Heart right ventricle (tissue), 16 donors: ENCODE measurements around the gene VAMP3. TPM values are rescaled to one million over a fixed set of nuclear protein-coding genes. Genes with fewer than 3 reads are reported as not detected.

Source experiments
- ATAC-seq, 8 donors: fragments of 200-7000 bp; cut with Tn5 transposase; one replicate each; pipeline ENCODE4 v1.9.1; 2020; ENCODE audit warnings: mild to moderate bottlenecking in 8 of 8, moderate library complexity in 8 of 8, moderate number of reproducible peaks in 1 of 8
- DNase-seq, 2 donors: peaks; one replicate each; pipeline ENCODE4 v3.0.0-alpha.2; 2020
- H3K27ac ChIP-seq, 10 donors: fragments of 200-600 bp; sonication (generic) in 2 of 10; one replicate each; pipeline versions ENCODE4 v1.5.0 to v1.8.0; 2020 to 2022; ENCODE audit warnings: mild to moderate bottlenecking in 3 of 10
- H3K27me3 ChIP-seq, 7 donors: fragments of 200-600 bp; one replicate each; pipeline ENCODE4 v1.8.0; 2021 to 2022; ENCODE audit warnings: mild to moderate bottlenecking in 2 of 7
- H3K36me3 ChIP-seq, 9 donors: fragments of 200-600 bp; sonication (generic) in 1 of 9; one replicate each; pipeline versions ENCODE4 v1.5.0 to v1.8.0; 2020 to 2022; ENCODE audit warnings: mild to moderate bottlenecking in 2 of 9
- H3K4me1 ChIP-seq, 9 donors: fragments of 200-600 bp; sonication (generic) in 1 of 9; one replicate each; pipeline versions ENCODE4 v1.5.0 to v1.8.0; 2020 to 2022; ENCODE audit warnings: mild to moderate bottlenecking in 4 of 9
- H3K4me3 ChIP-seq, 10 donors: fragments of 200-600 bp; sonication (generic) in 2 of 10; one replicate each; pipeline versions ENCODE4 v1.5.0 to v1.8.0; 2020 to 2022; ENCODE audit warnings: mild to moderate bottlenecking in 7 of 10, moderate library complexity in 2 of 10
- H3K9me3 ChIP-seq, 11 donors: fragments of 200-600 bp in 10 of 11; sonication (generic) in 2 of 11; one replicate each; pipeline versions ENCODE4 v1.5.0 to v1.8.0; 2013 to 2022; ENCODE audit warnings: mild to moderate bottlenecking in 2 of 11, control low read depth in 1 of 11, moderate library complexity in 1 of 11
- CTCF ChIP-seq, 9 donors: fragments of 200-600 bp; sonication (generic) in 2 of 9; IDR thresholded peaks; one replicate each; pipeline versions ENCODE4 v1.5.0 to v1.8.0; 2021 to 2022; ENCODE audit warnings: antibody characterized with exemption in 9 of 9, mild to moderate bottlenecking in 5 of 9, moderate library complexity in 1 of 9
- WGBS, 2 donors: extraction: QIAGEN DNeasy Blood & Tissue Kit; methylation state at CpG; one replicate each; pipeline ENCODE4 v1.1.7; 2013; ENCODE audit warnings: inconsistent platforms in 1 of 2; 5-methylcytosine and 5-hydroxymethylcytosine counted together
- intact Hi-C, 10 donors: fragments of 100-400 bp; cut with DNase I; formaldehyde crosslinking; loops; one replicate each; pipeline versions ENCODE4 v1.11.1 to v1.14.2; 2022
- polyA plus RNA-seq, 2 donors: library from polyadenylated mRNA; stranded (reverse); fragments of 200-250 nt; gene quantifications; one replicate each; pipeline ENCODE4 v1.2.3, GENCODE V29; 2013
- total RNA-seq, 10 donors: library from RNA; stranded (reverse); fragmentation: NEBNext Ultra II Directional in 3 of 10; extraction: Animal tissue kit (Norgen Biotek cat#: 25700) in 3 of 10; gene quantifications; one replicate each; pipeline versions ENCODE4 v1.2.1 to v1.2.4, GENCODE V29; 2021 to 2023
- donor health status: Arrhythmogenic right ventricular cardiomyopathy.
- donor health status: ischemic (EF 13 %, LVEDD 7.1; RV severe dilation, severe dysfunction).
- donor health status: healthy with polysubstance abuse.
- donor health status: DM: no; HTN: yes; CAD: no.
- donor health status: DM: no; HTN: no; CAD: no.
- donor health status: ischemic (EF 25% LVEDD 6.9; RV normal size, moderate dysfunction).
- donor health status: ischemic (EF 25% LVEDD 5.7; RV mildly dilated, moderate dysfunction).
- donor health status: healthy.
- donor health status: DM: yes; HTN: yes; CAD: no.
- donor health status: Ischemic cardiomyopathy.
- donor health status: ischemic (EF 35%, LVEDD 5.7; RV mildly dilated, moderate dysfunction).
- donor health status: nonischemic (EF 11% LVEDD 7.7; RV severe dilation, severe dysfunction).
- donor health status: DM: yes; HTN: yes; CAD: no.
- donor health status: PGD.
- donor health status: ischemic (EF 29% LVEDD 5.4; RV normal size, mild dysfunction).
- donor health status: nonischemic (EF 23%, LVEDD 6.1; RV moderate dilation, normal function).

VAMP3 gene
- total and polyA plus RNA-seq, 12 donors: 48.7 to 88.4 (median 75.2) TPM

- Histone ChIP-seq H3K27me3 (no peaks in the 10 kb centered on the region), H3K4me1 (no peaks in the 10 kb centered on the region), H3K4me3 (no peak overlapping the region), H3K27ac (no peak overlapping the region), H3K9me3 (no peaks in the 10 kb centered on the region), H3K36me3 (no peaks in the 10 kb centered on the region)
- DNase-seq: no peak
- no peak for TF ChIP-seq CTCF (IDR thresholded peaks at IDR 0.05)
- peak in 1 of 8 donors; percentile 51 for ATAC-seq
- WGBS, 2 donors: 72 to 85% methylated on average over 6 of the region's 6 CpGs
- intact Hi-C loops: no loop called here
Measured at GRCh38 chr1:7760245-7760644, 10.9 kb upstream of the VAMP3 start.

- no peak for TF ChIP-seq CTCF (IDR thresholded peaks at IDR 0.05)
- Histone ChIP-seq H3K27ac (no peak overlapping the region), H3K4me3 (no peak overlapping the region), H3K27me3 (no peaks in the 10 kb centered on the region), H3K9me3 (no peaks in the 10 kb centered on the region), H3K4me1 (no peaks in the 10 kb centered on the region), H3K36me3 (no peaks in the 10 kb centered on the region)
- WGBS, 2 donors: 81 to 86% methylated on average over 3 of the region's 3 CpGs
- ATAC-seq: peak in 1 of 8 donors; percentile 50
- intact Hi-C loops: no loop called here
- DNase-seq: no peak
Measured at GRCh38 chr1:7761103-7761502, 10.0 kb upstream of the VAMP3 start.

DNA sequence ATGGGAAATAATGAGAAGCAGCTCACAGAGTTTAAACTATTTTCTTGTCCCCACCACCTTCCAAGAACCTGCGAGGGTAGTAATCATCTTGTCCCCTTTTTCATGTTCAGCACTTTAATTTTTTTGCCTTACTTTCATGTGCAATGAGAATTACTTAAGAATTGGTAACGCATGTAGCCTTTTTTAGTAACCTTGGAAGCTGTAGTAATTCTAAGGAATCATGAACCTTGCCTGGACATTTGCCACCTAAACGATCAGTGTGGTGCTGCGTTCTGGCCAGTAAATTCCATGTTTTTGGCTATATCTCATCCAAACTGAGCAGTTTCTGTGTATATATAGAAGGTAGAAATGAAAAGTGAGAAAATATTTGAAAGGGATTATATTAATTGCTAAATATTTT, 3.9 kb upstream of the VAMP3 start:
- intact Hi-C loops: no loop called here
- no peak for DNase-seq

DNA sequence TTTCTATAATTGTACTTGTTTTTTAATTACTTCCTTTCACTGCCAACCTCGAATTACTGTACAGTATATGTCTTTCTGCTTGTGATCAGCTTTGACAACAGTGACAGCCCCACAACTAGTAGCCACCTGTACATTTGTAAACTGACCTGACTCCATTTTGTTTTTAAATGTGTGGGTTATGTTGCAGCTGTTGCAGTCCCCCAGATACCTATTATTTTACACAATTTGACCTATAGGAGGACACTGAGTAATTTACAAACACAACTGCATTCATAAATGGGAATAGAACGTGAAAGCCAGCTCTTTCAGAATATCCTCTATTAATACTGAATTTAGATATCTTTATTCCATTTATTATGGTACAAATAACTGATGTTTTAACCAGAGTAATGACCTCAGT, 2.5 kb upstream of the VAMP3 start:
- Histone ChIP-seq H3K27me3 (no peaks in the 10 kb centered on the region), H3K36me3 (peaks cover 0 to 12% (median under 1%) of the 10 kb centered on the region in 9 donors), H3K9me3 (no peaks in the 10 kb centered on the region), H3K4me1 (peaks cover 8 to 18% (median 17%) of the 10 kb centered on the region in 9 donors), H3K27ac (no peak overlapping the region), H3K4me3 (no peak overlapping the region)
- TF ChIP-seq CTCF (IDR thresholded peaks at IDR 0.05): no peak
- no peak for DNase-seq
- intact Hi-C loops: no loop called here
- no peak for ATAC-seq
- 60 to 69% methylated on average over 2 of the region's 2 CpGs for WGBS, 2 donors

More for the DNA sequence above, 3.9 kb upstream of the VAMP3 start:
- H3K4me1 ChIP-seq: peaks cover 2 to 10% (median 5%) of the 10 kb centered on the region in 9 donors
- H3K36me3 ChIP-seq: no peaks in the 10 kb centered on the region
- H3K4me3 ChIP-seq: no peak overlapping the region
- no peaks in the 10 kb centered on the region for H3K9me3 ChIP-seq
- no peak for TF ChIP-seq CTCF (IDR thresholded peaks at IDR 0.05)
- WGBS, 2 donors: 86 to 89% methylated on average over 4 of the region's 4 CpGs
- no peak overlapping the region for H3K27ac ChIP-seq
- H3K27me3 ChIP-seq: no peaks in the 10 kb centered on the region
- no peak for ATAC-seq
